HFFc6 (cell line): Measurements from ENCODE around the gene SCN4A. TPM values are rescaled to one million over a fixed set of nuclear protein-coding genes. Genes with fewer than 3 reads are reported as not detected.
"Not testable (repeated sequence)": the region's sequence is repeated elsewhere in the genome, so short reads cannot be mapped to it uniquely, and the experiment has no call there.

Experiments used
- DNase-seq: peaks from one replicate; pipeline ENCODE4 v3.0.0-alpha.2; 2018
- H3K27ac Mint-ChIP-seq: 2 replicates; pipeline ENCODE4 v1.8.0; 2020; ENCODE audit warnings: mild to moderate bottlenecking, mixed read lengths
- H3K27me3 Mint-ChIP-seq: 2 replicates; pipeline ENCODE4 v1.8.0; 2021; ENCODE audit warnings: mild to moderate bottlenecking, moderate library complexity, mixed read lengths; ENCODE audit not compliant: insufficient read depth
- H3K36me3 Mint-ChIP-seq: 2 replicates; pipeline ENCODE4 v1.8.0; 2021; ENCODE audit warnings: low read depth, mixed read lengths
- H3K4me1 Mint-ChIP-seq: 2 replicates; pipeline ENCODE4 v1.8.0; 2020; ENCODE audit warnings: low read depth, mixed read lengths
- H3K4me3 Mint-ChIP-seq: 2 replicates; pipeline ENCODE4 v1.8.0; 2020; ENCODE audit warnings: mild to moderate bottlenecking, moderate library complexity, mixed read lengths
- H3K9me3 Mint-ChIP-seq: 2 replicates; pipeline ENCODE4 v1.8.0; 2020; ENCODE audit warnings: mild to moderate bottlenecking, mixed read lengths
- total RNA-seq, 6 experiments: library from RNA; stranded (reverse); fragmentation: NEBNext Ultra II Directional; extraction: Animal tissue kit (Norgen Biotek cat#: 25700); gene quantifications; 2 replicates in 1 of 6; 3 replicates in 5 of 6; pipeline ENCODE4 v1.2.3, GENCODE V29; 2021
- TF ChIP-seq, protein P1 (sequence below): fragments of 200-600 bp; sonication (generic); IDR thresholded peaks from 2 replicates; pipeline ENCODE4 v1.5.0; 2021; ENCODE audit warnings: antibody characterized with exemption, mild to moderate bottlenecking

The SCN4A gene
- total RNA-seq, 6 experiments from 2014 or later = not detected

DNA sequence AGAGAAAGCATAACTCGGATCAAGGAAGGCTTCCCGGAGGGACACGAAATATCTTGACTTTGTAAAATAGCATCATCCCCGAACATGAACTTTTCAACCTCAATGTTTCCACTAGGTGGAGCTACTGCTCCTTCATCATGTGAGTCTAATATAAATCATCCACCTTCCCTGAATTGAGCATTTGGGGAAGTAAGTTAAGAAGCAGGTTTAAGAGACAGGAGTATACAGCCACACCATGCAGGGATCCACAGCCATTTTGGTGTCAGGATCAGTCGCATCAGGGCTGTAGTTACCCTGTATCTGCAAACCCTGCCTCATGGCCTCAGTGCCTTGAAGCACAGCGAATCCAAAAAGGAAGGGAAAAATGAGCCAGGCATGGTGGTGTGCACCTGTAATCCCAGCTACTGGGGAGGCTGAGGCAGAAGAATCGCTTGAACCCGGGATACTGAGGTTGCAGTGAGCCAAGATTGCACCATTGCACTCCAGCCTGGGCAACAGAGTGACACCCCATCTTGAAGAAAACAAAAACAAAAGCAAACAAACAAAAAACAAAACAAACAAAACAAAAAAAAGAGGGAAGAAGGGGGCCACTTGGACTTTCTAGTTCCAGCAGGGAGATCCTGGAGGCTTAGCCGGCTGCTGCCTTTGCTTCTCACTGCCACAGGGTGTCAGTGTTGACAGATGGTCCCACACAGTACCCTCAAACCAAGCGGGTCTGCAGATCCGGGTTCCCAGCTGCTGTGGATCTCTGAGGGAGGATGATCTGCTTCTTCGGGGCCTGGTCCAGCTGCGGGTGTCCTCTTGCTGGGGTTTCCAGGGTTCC, 83.5 kb downstream of the SCN4A start:
- not testable (repeated sequence) for H3K9me3 Mint-ChIP-seq, H3K4me1 Mint-ChIP-seq, H3K27ac Mint-ChIP-seq, H3K36me3 Mint-ChIP-seq
- peak; percentile 39 for DNase-seq
- Mint-ChIP-seq H3K4me3 (peak overlapping the region; percentile 43; the same call in 1 of the 2 replicates), H3K27me3 (peaks cover 41% of the 10 kb centered on the region)
- TF ChIP-seq, protein P1, sequence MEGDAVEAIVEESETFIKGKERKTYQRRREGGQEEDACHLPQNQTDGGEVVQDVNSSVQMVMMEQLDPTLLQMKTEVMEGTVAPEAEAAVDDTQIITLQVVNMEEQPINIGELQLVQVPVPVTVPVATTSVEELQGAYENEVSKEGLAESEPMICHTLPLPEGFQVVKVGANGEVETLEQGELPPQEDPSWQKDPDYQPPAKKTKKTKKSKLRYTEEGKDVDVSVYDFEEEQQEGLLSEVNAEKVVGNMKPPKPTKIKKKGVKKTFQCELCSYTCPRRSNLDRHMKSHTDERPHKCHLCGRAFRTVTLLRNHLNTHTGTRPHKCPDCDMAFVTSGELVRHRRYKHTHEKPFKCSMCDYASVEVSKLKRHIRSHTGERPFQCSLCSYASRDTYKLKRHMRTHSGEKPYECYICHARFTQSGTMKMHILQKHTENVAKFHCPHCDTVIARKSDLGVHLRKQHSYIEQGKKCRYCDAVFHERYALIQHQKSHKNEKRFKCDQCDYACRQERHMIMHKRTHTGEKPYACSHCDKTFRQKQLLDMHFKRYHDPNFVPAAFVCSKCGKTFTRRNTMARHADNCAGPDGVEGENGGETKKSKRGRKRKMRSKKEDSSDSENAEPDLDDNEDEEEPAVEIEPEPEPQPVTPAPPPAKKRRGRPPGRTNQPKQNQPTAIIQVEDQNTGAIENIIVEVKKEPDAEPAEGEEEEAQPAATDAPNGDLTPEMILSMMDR = peak; percentile 75

Other genes starting within 250 kb of the SCN4A start
- gene STRADA, start 231.1 kb downstream of the SCN4A start, total RNA-seq = 10 to 100 TPM; 18.2 to 24.1 (median 21.6) TPM
- 10 to 100 TPM; 70.5 to 83.2 (median 74.8) TPM for gene CCDC47, start 199.3 kb downstream of the SCN4A start, total RNA-seq
- gene DDX42, start 198.7 kb downstream of the SCN4A start, total RNA-seq = 10 to 100 TPM; 76.2 to 88.4 (median 80.2) TPM
- 100 to 1,000 TPM; 156 to 206 (median 179) TPM for gene PSMC5, start 145.5 kb downstream of the SCN4A start, total RNA-seq
- 10 to 100 TPM; 43.2 to 55.1 (median 47.5) TPM for gene FTSJ3, start 145.3 kb downstream of the SCN4A start, total RNA-seq
- 10 to 100 TPM; 45.9 to 53.5 (median 48.7) TPM for gene SMARCD2, start 130.2 kb downstream of the SCN4A start, total RNA-seq
- gene CSH2, start 99.2 kb downstream of the SCN4A start, total RNA-seq = not detected
- not detected for gene GH2, start 91.0 kb downstream of the SCN4A start, total RNA-seq
- gene CSH1, start 76.3 kb downstream of the SCN4A start, total RNA-seq = not detected
- not detected for gene CSHL1, start 61.7 kb downstream of the SCN4A start, total RNA-seq
- gene GH1, start 54.1 kb downstream of the SCN4A start, total RNA-seq = not detected
- gene CD79B, start 40.6 kb downstream of the SCN4A start, total RNA-seq = under 1 TPM in 5 of 6 experiments, not detected in 1; 0.26 to 0.76 (median 0.34) TPM
- under 1 TPM in 3 of 6 experiments, not detected in 3; 0.17 to 0.27 (median 0.19) TPM for gene PRR29, start 25.4 kb upstream of the SCN4A start, total RNA-seq
- 1 to 10 TPM in 4 of 6 experiments, under 1 TPM in 2; 0.91 to 2.5 (median 1.3) TPM for gene ICAM2, start 47.7 kb upstream of the SCN4A start, total RNA-seq
- 10 to 100 TPM in 2 of 6 experiments, 1 to 10 TPM in 4; 6.8 to 12.8 (median 7.9) TPM for gene ERN1, start 157.2 kb upstream of the SCN4A start, total RNA-seq